GM12878 (cell line): ENCODE data around the gene ZNF331. TPM values are rescaled to one million over a fixed set of nuclear protein-coding genes. Genes with fewer than 3 reads are reported as not detected.

Experiments used
- BCL3 ChIP-seq: IDR thresholded peaks from 2 replicates; pipeline ENCODE4 v1.6.1; 2011; ENCODE audit warnings: borderline replicate concordance, low read depth, mild to moderate bottlenecking, moderate library complexity, low read length; ENCODE audit not compliant: insufficient read depth, poor library complexity, severe bottlenecking
- CREM ChIP-seq: IDR thresholded peaks from 2 replicates; pipeline ENCODE4 v1.6.1; 2014; ENCODE audit warnings: antibody characterized with exemption, low read depth
- CUX1 ChIP-seq: IDR thresholded peaks from 2 replicates; pipeline ENCODE4 v1.6.1; 2012; ENCODE audit warnings: improper control_type of control experiment, low read depth, low read length; ENCODE audit not compliant: insufficient replicate concordance
- IRF5 ChIP-seq: fragments of 450-650 bp; IDR thresholded peaks from 2 replicates; pipeline ENCODE4 v1.6.1; 2017; ENCODE audit warnings: borderline replicate concordance
- MEF2B ChIP-seq: fragments of 450-650 bp; IDR thresholded peaks from 2 replicates; pipeline ENCODE4 v1.6.1; 2018; ENCODE audit warnings: mild to moderate bottlenecking, moderate library complexity; ENCODE audit not compliant: partially characterized antibody, poor library complexity, severe bottlenecking
- MLLT1 ChIP-seq: fragments of 450-650 bp; IDR thresholded peaks from 2 replicates; pipeline ENCODE4 v1.6.1; 2016; ENCODE audit warnings: mild to moderate bottlenecking
- RFX5 ChIP-seq: IDR thresholded peaks from 2 replicates; pipeline ENCODE4 v1.6.1; 2011; ENCODE audit warnings: low read depth, low read length, improper control_type of control experiment
- SIN3A ChIP-seq: IDR thresholded peaks from 2 replicates; pipeline ENCODE4 v1.6.1; 2012; ENCODE audit warnings: low read depth, low read length, improper control_type of control experiment
- SP1 ChIP-seq: IDR thresholded peaks from one replicate; pipeline ENCODE4 v1.6.1; 2011; ENCODE audit warnings: low read depth, low read length
- SPI1 ChIP-seq: IDR thresholded peaks from 2 replicates; pipeline ENCODE4 v1.6.1; 2011; ENCODE audit warnings: low read depth, mild to moderate bottlenecking, low read length, moderate library complexity, borderline replicate concordance; ENCODE audit not compliant: insufficient read depth
- SREBF2 ChIP-seq: IDR thresholded peaks from 2 replicates; pipeline ENCODE4 v1.6.1; 2012; ENCODE audit warnings: mild to moderate bottlenecking, low read length
- TARDBP ChIP-seq: IDR thresholded peaks from 2 replicates; pipeline ENCODE4 v1.6.1; 2016; ENCODE audit warnings: borderline replicate concordance
- TCF3 ChIP-seq: IDR thresholded peaks from 2 replicates; pipeline ENCODE4 v1.6.1; 2012; ENCODE audit warnings: low read depth, mild to moderate bottlenecking, low read length, borderline replicate concordance; ENCODE audit not compliant: insufficient read depth
- ZNF687 ChIP-seq: fragments of 450-650 bp; IDR thresholded peaks from 2 replicates; pipeline ENCODE4 v1.6.1; 2017; ENCODE audit warnings: mild to moderate bottlenecking, moderate library complexity
- polyA plus RNA-seq, 11 experiments: library from polyadenylated mRNA; depleted of rRNA in 4 of 11; unstranded in 6 of 11; stranded (reverse) in 5 of 11; fragments of >200 nt; fragmentation: Nextera tagmentation in 4 of 11; fragmentation: Illumina TruSeq in 1 of 11; extraction: Ambion mirVana in 4 of 11; extraction: Trizol in 1 of 11; gene quantifications; 1 replicate in 1 of 11; 2 replicates in 10 of 11; pipeline versions ENCODE4 v1.2.1 to v1.2.3, GENCODE V29; 2011 to 2016; ENCODE audit warnings: inconsistent platforms in 2 of 11, missing spikeins in 2 of 11, low read depth in 1 of 11
- total RNA-seq, 4 experiments: library from RNA; depleted of rRNA in 3 of 4; stranded (reverse); fragments of >200 nt in 3 of 4; fragmentation: Illumina TruSeq in 1 of 4; extraction: Trizol in 1 of 4; gene quantifications; 2 replicates each; pipeline versions ENCODE4 v1.2.1 to v1.2.3, GENCODE V29; 2013 to 2021

ZNF331 gene
- total and polyA plus RNA-seq, 10 of the 15 experiments (the other 5 are each of a cell fraction or from before 2014, with no cell fraction given): 2.6 to 11.5 (median 5.3) TPM

- TF ChIP-seq CUX1 (no peak), BCL3 (no peak), ZNF687 (peak; percentile 31; the same call in 1 of the 2 replicates), CREM (peak; percentile 93), MEF2B (peak; percentile 35), SREBF2 (no peak), SP1 (peak; percentile 22), MLLT1 (no peak), RFX5 (no peak), SIN3A (no peak; the same call in 1 of the 2 replicates), TARDBP (no peak), IRF5 (no peak), TCF3 (0 out of 2 replicates have a peak, but pooled peaks have one; percentile 56), SPI1 (no peak)
Observed at GRCh38 chr19:53537521-53538377, at the start of gene ZNF331 (continued).
